T-cell (primary cell): ENCODE results near the gene GBF1. TPM values are rescaled to one million over a fixed set of nuclear protein-coding genes. Genes with fewer than 3 reads are reported as not detected.

Experiments
- ATAC-seq, 4 experiments: fragments of 200-7000 bp in 3 of 4; fragments of 150-1000 bp in 1 of 4; cut with Tn5 transposase; replicated peaks in 1 of 4; 1 replicate in 3 of 4; 2 replicates in 1 of 4; pipeline ENCODE4 v1.10.0; 2021; ENCODE audit warnings: moderate library complexity in 3 of 4, mild to moderate bottlenecking in 2 of 4, moderate number of reproducible peaks in 1 of 4
- CTCF ChIA-PET, 2 donors: fragments of 300-600 bp; sonication (Branson Sonifier 250); formaldehyde crosslinking; loops; one replicate each; lab custom pipeline; 2022; ENCODE audit warnings: antibody characterized with exemption in 2 of 2; lab: Charles Lee
- POLR2A ChIA-PET, 2 donors: fragments of 300-600 bp; sonication (Branson Sonifier 250); formaldehyde crosslinking; loops; one replicate each; lab custom pipeline; 2022; ENCODE audit warnings: antibody characterized with exemption in 2 of 2; lab: Charles Lee
- DNase-seq, 35 experiments: peaks; one replicate each; pipeline versions ENCODE4 v3.0.0 to v3.0.0-alpha.2; 2013 to 2023
- H3K27ac ChIP-seq: one replicate; pipeline ENCODE4 v1.5.1; 2013; ENCODE audit warnings: low read length
- H3K27me3 ChIP-seq, 2 experiments: replicated peaks in 1 of 2; 1 replicate in 1 of 2; 2 replicates in 1 of 2; pipeline versions ENCODE4 v1.6.1 to v1.7.0; 2013; ENCODE audit warnings: low read length in 1 of 2, mixed read lengths in 1 of 2; ENCODE audit not compliant: control insufficient read depth in 2 of 2, insufficient read depth in 2 of 2; ENCODE audit errors: extremely low read depth in 1 of 2
- H3K36me3 ChIP-seq, 2 donors: 1 replicate in 1 of 2; 2 replicates in 1 of 2; pipeline versions ENCODE4 v1.6.1 to v1.7.0; 2013; ENCODE audit warnings: low read length in 1 of 2; ENCODE audit not compliant: control insufficient read depth in 2 of 2, insufficient read depth in 1 of 2; ENCODE audit errors: extremely low read depth in 1 of 2
- H3K4me1 ChIP-seq, 2 experiments: 1 replicate in 1 of 2; 2 replicates in 1 of 2; pipeline versions ENCODE4 v1.6.1 to v1.7.0; 2013; ENCODE audit warnings: low read length in 2 of 2, mixed read lengths in 1 of 2; ENCODE audit not compliant: insufficient read depth in 2 of 2, control insufficient read depth in 1 of 2; ENCODE audit errors: extremely low read depth in 1 of 2
- H3K4me3 ChIP-seq, 2 donors: 1 replicate in 1 of 2; 2 replicates in 1 of 2; pipeline versions ENCODE4 v1.5.1 to v1.7.0; 2013; ENCODE audit warnings: mild to moderate bottlenecking in 2 of 2, low read length in 1 of 2, moderate library complexity in 1 of 2; ENCODE audit not compliant: control insufficient read depth in 1 of 2; ENCODE audit errors: extremely low read depth in 1 of 2
- H3K9me3 ChIP-seq: 2 replicates; pipeline ENCODE4 v1.7.0; 2013
- H3K27ac Mint-ChIP-seq, 2 donors: one replicate each; pipeline ENCODE4 v1.8.0; 2020 to 2021; ENCODE audit warnings: mild to moderate bottlenecking in 2 of 2, mixed read lengths in 2 of 2
- H3K27me3 Mint-ChIP-seq, 2 donors: one replicate each; pipeline ENCODE4 v1.8.0; 2021 to 2022; ENCODE audit warnings: mixed read lengths in 2 of 2
- H3K36me3 Mint-ChIP-seq: one replicate; pipeline ENCODE4 v1.8.0; 2021; ENCODE audit warnings: mixed read lengths
- H3K4me1 Mint-ChIP-seq, 3 donors: one replicate each; pipeline ENCODE4 v1.8.0; 2020 to 2022; ENCODE audit warnings: mixed read lengths in 3 of 3, mild to moderate bottlenecking in 1 of 3
- H3K4me3 Mint-ChIP-seq, 3 donors: one replicate each; pipeline ENCODE4 v1.8.0; 2020 to 2022; ENCODE audit warnings: mild to moderate bottlenecking in 3 of 3, mixed read lengths in 3 of 3, moderate library complexity in 3 of 3
- H3K9me3 Mint-ChIP-seq, 3 donors: one replicate each; pipeline ENCODE4 v1.8.0; 2020 to 2022; ENCODE audit warnings: mixed read lengths in 3 of 3
- WGBS: methylation state at CpG from one replicate; pipeline ENCODE4 v1.1.5; 2013; ENCODE audit warnings: missing lambda C conversion rate; ENCODE audit not compliant: insufficient coverage; 5-methylcytosine and 5-hydroxymethylcytosine counted together
- total RNA-seq, 35 experiments: library from RNA in 6 of 35; stranded (reverse) in 6 of 35; fragments of 120-200 nt in 1 of 35; gene quantifications; one replicate each; pipeline versions ENCODE4 v1.2.1 to v1.2.4 and lab custom pipeline; 2013 to 2026

GBF1 gene
- total RNA-seq, 5 donors from 2014 or later (not counting 1 experiment from before 2014, with no cell fraction given) = 37.2 to 41.1 (median 38.7) TPM

- H3K27ac ChIP-seq = no peak overlapping the region
Measured at GRCh38 chr10:102424145-102424544, 178.8 kb downstream of the GBF1 start.

DNA sequence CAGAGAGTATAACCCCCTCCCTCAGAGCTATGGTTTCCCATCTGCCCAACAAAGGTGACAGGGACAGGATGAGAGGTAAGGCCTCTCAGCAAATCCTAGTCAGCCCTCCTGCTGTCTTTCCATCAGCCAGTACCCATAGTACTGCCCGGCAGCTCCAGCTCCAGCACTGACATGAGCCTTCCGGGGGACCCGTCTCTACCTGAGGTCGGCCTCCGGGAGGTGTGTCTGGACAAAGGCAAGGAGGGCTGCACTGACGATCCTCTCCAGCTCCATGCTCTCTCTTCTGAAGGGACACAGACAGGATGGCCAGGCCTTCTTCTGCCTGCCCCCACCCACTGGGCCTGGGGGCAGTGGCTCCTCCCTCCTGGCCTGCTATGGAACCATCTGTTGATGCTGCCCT, 179.6 kb downstream of the GBF1 start:
- ATAC-seq (no peak), DNase-seq (no peak)
- no peak overlapping the region for H3K4me3 Mint-ChIP-seq
- WGBS = 97% methylated on average over 6 of the region's 6 CpGs
- ChIA-PET POLR2A (no interaction called here), CTCF (no interaction called here)
- H3K4me1 Mint-ChIP-seq = peaks cover 23 to 36% (median 29%) of the 10 kb centered on the region in 3 donors
- H3K36me3 ChIP-seq = peaks cover 8 to 12% of the 10 kb centered on the region in 2 donors
- H3K27me3 Mint-ChIP-seq = no peaks in the 10 kb centered on the region
- H3K27me3 ChIP-seq = no peaks in the 10 kb centered on the region
- peaks cover 13 to 29% of the 10 kb centered on the region in 2 experiments for H3K4me1 ChIP-seq
- H3K36me3 Mint-ChIP-seq = no peaks in the 10 kb centered on the region
- no peak overlapping the region for H3K27ac Mint-ChIP-seq
- no peak overlapping the region for H3K27ac ChIP-seq
- no peak overlapping the region for H3K4me3 ChIP-seq
- H3K9me3 Mint-ChIP-seq = no peaks in the 10 kb centered on the region
- H3K9me3 ChIP-seq = no peaks in the 10 kb centered on the region

More at GRCh38 chr10:102424145-102424544, 178.8 kb downstream of the GBF1 start:
- Mint-ChIP-seq H3K4me3 (no peak overlapping the region), H3K27ac (no peak overlapping the region), H3K9me3 (no peaks in the 10 kb centered on the region), H3K36me3 (no peaks in the 10 kb centered on the region), H3K27me3 (peaks cover 0 to 1% of the 10 kb centered on the region in 2 donors), H3K4me1 (peaks cover 28 to 43% (median 36%) of the 10 kb centered on the region in 3 donors)
- ChIA-PET CTCF (interaction anchor here in 1 of 2 donors (1.6 kb wide), 1 partner anchor 54 kb away, joined by 6 read pairs; no protein-coding TSS in a partner anchor), POLR2A (no interaction called here)
- H3K27me3 ChIP-seq = peaks cover 0 to 2% of the 10 kb centered on the region in 2 experiments
- peaks cover 18 to 36% of the 10 kb centered on the region in 2 experiments for H3K4me1 ChIP-seq
- peaks cover 8 to 12% of the 10 kb centered on the region in 2 donors for H3K36me3 ChIP-seq
- no peak for ATAC-seq
- no peaks in the 10 kb centered on the region for H3K9me3 ChIP-seq
- H3K4me3 ChIP-seq = no peak overlapping the region
- 86% methylated on average over 7 of the region's 9 CpGs for WGBS
- no peak for DNase-seq

GRCh38 chr10:102425444-102425843, 180.1 kb downstream of the GBF1 start:
- Histone ChIP-seq H3K4me3 (no peak overlapping the region), H3K36me3 (peaks cover 8 to 12% of the 10 kb centered on the region in 2 donors), H3K9me3 (no peaks in the 10 kb centered on the region), H3K27ac (no peak overlapping the region), H3K4me1 (peaks cover 9 to 23% of the 10 kb centered on the region in 2 experiments), H3K27me3 (no peaks in the 10 kb centered on the region)
- ChIA-PET CTCF (interaction anchor here in 1 of 2 donors (0.5 kb wide), 1 partner anchor 80 kb away, joined by 3 read pairs; no protein-coding TSS in a partner anchor), POLR2A (no interaction called here)
- no peaks in the 10 kb centered on the region for H3K36me3 Mint-ChIP-seq
- WGBS = 100% methylated on average over 1 of the region's 1 CpG
- H3K9me3 Mint-ChIP-seq = no peaks in the 10 kb centered on the region
- ATAC-seq (no peak), DNase-seq (no peak)
- peak overlapping the region in 1 of 2 donors; percentile 22 for H3K27ac Mint-ChIP-seq
- H3K27me3 Mint-ChIP-seq = no peaks in the 10 kb centered on the region
- no peak overlapping the region for H3K4me3 Mint-ChIP-seq
- H3K4me1 Mint-ChIP-seq = peaks cover 18 to 30% (median 23%) of the 10 kb centered on the region in 3 donors

GRCh38 chr10:102426803-102427287, 181.5 kb downstream of the GBF1 start:
- DNase-seq (no peak), ATAC-seq (no peak)
- Mint-ChIP-seq H3K27ac (no peak overlapping the region), H3K4me3 (no peak overlapping the region), H3K27me3 (no peaks in the 10 kb centered on the region), H3K4me1 (peaks cover 18 to 30% (median 23%) of the 10 kb centered on the region in 3 donors), H3K36me3 (no peaks in the 10 kb centered on the region), H3K9me3 (no peaks in the 10 kb centered on the region)
- ChIA-PET CTCF (no interaction called here), POLR2A (no interaction called here)
- Histone ChIP-seq H3K4me1 (peaks cover 10 to 24% of the 10 kb centered on the region in 2 experiments), H3K27me3 (no peaks in the 10 kb centered on the region), H3K27ac (no peak overlapping the region), H3K4me3 (no peak overlapping the region), H3K36me3 (peaks cover 8 to 12% of the 10 kb centered on the region in 2 donors), H3K9me3 (no peaks in the 10 kb centered on the region)
- WGBS = 100% methylated on average over 2 of the region's 7 CpGs

DNA sequence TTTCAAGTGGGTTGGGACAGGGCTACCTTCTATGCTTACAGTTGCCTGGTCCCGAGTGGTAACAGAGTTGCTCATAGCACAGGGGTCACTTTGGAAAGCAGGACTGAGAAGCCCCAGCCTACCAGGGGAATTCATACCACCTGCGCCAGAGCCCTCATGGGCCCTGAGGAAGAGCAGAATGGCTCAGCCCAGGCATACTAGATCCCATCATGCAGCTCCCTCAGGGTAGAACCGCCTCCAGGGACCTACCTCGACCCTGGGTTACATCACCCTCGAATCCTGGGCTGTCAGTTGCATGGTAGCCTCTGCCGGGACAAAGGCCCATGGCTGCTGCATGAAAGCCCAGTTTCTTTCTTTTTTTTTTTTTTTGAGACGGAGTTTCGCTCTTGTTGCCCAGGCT, 184.1 kb downstream of the GBF1 start:
- peaks cover 22 to 29% of the 10 kb centered on the region in 2 experiments for H3K4me1 ChIP-seq
- WGBS = 92% methylated on average over 6 of the region's 8 CpGs
- no peaks in the 10 kb centered on the region for H3K9me3 ChIP-seq
- no peak overlapping the region for H3K27ac ChIP-seq
- H3K36me3 ChIP-seq = no peaks in the 10 kb centered on the region
- Mint-ChIP-seq H3K4me1 (peaks cover 27 to 38% (median 32%) of the 10 kb centered on the region in 3 donors), H3K27ac (no peak overlapping the region), H3K27me3 (no peaks in the 10 kb centered on the region), H3K4me3 (no peak overlapping the region), H3K9me3 (no peaks in the 10 kb centered on the region), H3K36me3 (no peaks in the 10 kb centered on the region)
- CTCF ChIA-PET = no interaction called here
- POLR2A ChIA-PET = no interaction called here
- ATAC-seq (no peak), DNase-seq (no peak)
- H3K27me3 ChIP-seq = peaks cover 0 to 4% of the 10 kb centered on the region in 2 experiments
- H3K4me3 ChIP-seq = no peak overlapping the region

DNA sequence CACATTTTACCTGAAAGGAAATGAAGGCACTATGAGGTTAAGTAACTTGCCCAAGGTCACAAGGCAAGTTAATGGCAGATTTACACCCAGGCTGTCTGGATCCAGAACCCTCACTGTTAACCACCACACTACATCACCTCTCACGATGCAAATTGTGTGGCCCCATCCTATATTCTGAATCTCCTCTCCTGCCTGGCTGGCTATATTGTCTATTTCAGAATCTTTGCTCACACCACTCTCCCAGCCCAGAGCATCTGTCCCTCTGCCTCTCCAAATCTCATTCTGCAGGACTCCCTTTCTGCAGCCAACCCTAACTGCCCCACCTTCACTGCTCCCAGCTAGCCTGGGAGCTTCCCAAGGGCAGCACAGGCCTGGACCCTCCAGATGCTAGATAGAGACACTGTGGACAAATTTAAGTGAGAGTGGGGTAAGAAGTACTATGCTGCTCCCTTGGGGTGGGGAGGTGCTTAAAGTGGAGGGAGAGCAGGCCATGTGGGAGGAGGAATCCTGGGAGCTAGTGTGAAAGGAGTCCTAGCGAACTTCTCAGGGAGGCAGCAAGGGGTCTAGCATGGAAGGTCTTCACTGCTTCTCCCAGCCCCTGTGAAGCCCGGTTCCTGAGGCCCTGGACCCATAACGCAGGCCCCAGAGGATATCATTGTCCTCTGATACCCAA, 186.3 kb downstream of the GBF1 start:
- no peak for DNase-seq
- peak overlapping the region; percentile 68 to 86 for H3K4me3 ChIP-seq
- H3K9me3 Mint-ChIP-seq = no peaks in the 10 kb centered on the region
- no peaks in the 10 kb centered on the region for H3K36me3 ChIP-seq
- ATAC-seq = peak in 1 of 4 experiments; percentile 2
- H3K27me3 ChIP-seq = peaks cover 0 to 4% of the 10 kb centered on the region in 2 experiments
- peak overlapping the region; percentile 92 to 95 (median 93) for H3K4me3 Mint-ChIP-seq
- H3K4me1 Mint-ChIP-seq = peaks cover 42 to 51% (median 45%) of the 10 kb centered on the region in 3 donors
- H3K9me3 ChIP-seq = no peaks in the 10 kb centered on the region
- H3K36me3 Mint-ChIP-seq = no peaks in the 10 kb centered on the region
- peaks cover 35 to 50% of the 10 kb centered on the region in 2 experiments for H3K4me1 ChIP-seq
- POLR2A ChIA-PET = interaction anchor here (0.8 to 1.4 kb wide), 2 partner anchors 19 to 186 kb away, joined by 3 read pairs; partner anchors contain the start of gene GBF1 (in 1 of the 2)
- no peaks in the 10 kb centered on the region for H3K27me3 Mint-ChIP-seq
- peak overlapping the region; percentile 52 to 97 for H3K27ac Mint-ChIP-seq
- WGBS = 34% methylated on average over 4 of the region's 4 CpGs
- CTCF ChIA-PET = interaction anchor here in 1 of 2 donors (0.7 to 1.2 kb wide), 3 partner anchors 9 to 279 kb away, joined by 3 to 12 read pairs (median 4); partner anchors contain the start of genes C10orf95 and NOLC1
- H3K27ac ChIP-seq = peak overlapping the region; percentile 32
